Raji (cell line): ENCODE data around the gene GIMAP4.

Source experiments
- POLR2A ChIP-seq: IDR thresholded peaks from 2 replicates; pipeline ENCODE4 v1.6.1; 2011; ENCODE audit warnings: low read depth, low read length, control low read depth; ENCODE audit not compliant: insufficient read depth

Gene GIMAP4

DNA sequence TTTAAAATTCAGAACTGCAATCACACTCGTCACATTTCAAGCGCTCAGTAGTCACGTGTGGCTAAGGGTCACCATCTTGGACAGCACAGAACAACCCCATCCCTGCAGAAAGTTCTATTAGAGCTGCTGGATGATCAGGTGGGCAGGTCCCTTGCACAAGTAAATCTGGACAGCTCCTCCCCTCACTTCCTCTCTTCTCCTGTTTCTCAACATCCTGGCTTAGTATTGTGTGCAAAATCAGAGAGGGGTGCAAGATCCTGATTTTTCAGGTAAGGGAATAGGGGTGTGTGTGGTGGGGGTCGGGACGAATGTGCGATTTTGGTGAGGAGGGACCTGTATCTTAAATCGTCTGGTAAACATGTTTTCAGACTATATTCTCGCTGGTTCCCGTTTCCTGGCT, at the start of gene GIMAP4:
Gene GIMAP4, plus strand, starts transcription at position 222 of the 400 bp plus-strand sequence. CDS start 2,512 bp downstream, outside the sequence.
- no peak for TF ChIP-seq POLR2A

DNA sequence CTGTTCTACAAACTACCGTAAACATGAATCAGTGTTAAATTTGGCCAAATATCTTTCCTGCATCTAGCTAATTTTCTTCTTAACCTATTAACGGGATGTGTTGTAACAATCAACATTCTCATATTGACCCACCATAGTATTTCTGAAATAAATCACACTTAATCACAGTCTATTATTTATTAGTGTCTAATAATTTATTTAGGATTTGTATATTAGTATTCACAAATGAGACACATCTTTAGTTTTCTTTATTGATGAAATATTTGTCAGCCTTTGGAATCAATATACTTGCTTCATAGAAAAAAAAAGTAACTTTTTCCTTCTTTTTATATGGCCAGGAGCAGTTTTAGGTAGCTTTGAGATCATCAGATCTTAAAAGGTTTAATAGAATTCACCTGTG, 47.9 kb upstream of the GIMAP4 start:
- no peak for TF ChIP-seq POLR2A

- no peak for TF ChIP-seq POLR2A
Measured at GRCh38 chr7:150520145-150520544, 47.0 kb upstream of the GIMAP4 start.

GRCh38 chr7:150524018-150524417, 43.2 kb upstream of the GIMAP4 start:
- TF ChIP-seq POLR2A: no peak

DNA sequence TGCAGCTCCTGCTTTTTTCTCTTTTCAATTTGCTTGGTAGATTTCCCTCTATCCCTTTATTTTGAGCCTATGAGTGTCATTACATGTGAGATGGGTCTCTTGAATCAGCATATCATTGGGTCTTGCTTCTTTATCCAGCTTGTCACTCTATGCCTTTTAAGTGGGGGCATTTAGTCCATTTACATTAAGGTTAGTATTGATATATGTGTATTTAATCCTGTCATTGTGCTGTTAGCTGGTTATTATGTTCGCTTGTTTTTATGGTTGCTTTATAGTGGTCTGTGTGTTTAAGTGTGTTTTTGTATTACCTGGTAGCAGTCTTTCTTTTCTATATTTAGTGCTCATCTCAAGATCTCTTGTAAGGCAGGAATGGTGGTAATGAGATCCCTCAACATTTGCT, 35.5 kb upstream of the GIMAP4 start:
- no peak for TF ChIP-seq POLR2A

DNA sequence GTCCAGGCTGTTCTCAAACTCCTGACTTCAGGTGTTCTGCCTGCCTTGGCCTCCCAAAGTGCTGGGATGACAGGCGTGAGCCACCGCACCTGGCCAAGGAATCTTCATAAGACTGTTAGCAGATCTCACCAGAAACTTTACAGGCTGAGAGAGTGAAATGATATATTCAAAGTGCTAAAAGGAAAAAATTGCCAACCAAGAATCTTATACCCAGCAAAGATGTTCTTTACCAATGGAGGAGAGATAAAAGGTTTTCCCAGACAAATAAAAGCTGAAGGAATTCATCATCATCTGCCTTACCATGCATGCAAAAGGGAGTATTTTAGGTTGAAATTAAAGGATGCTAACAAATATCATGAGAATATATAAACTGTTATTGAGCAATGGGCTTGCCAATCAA, 28.9 kb upstream of the GIMAP4 start:
- TF ChIP-seq POLR2A: no peak

- no peak for TF ChIP-seq POLR2A
Measured at GRCh38 chr7:150553163-150553562, 14.0 kb upstream of the GIMAP4 start.

GRCh38 chr7:150556521-150557138, 10.6 kb upstream of the GIMAP4 start:
- TF ChIP-seq POLR2A: no peak

- no peak for TF ChIP-seq POLR2A
Measured at GRCh38 chr7:150560486-150560885, 6.7 kb upstream of the GIMAP4 start.

GRCh38 chr7:150562919-150563318, 4.3 kb upstream of the GIMAP4 start:
- no peak for TF ChIP-seq POLR2A

GRCh38 chr7:150564006-150564405, 3.2 kb upstream of the GIMAP4 start:
- no peak for TF ChIP-seq POLR2A

- no peak for TF ChIP-seq POLR2A
Measured at GRCh38 chr7:150564566-150564965, 2.6 kb upstream of the GIMAP4 start.

GRCh38 chr7:150565239-150565638, 2.0 kb upstream of the GIMAP4 start:
- no peak for TF ChIP-seq POLR2A

DNA sequence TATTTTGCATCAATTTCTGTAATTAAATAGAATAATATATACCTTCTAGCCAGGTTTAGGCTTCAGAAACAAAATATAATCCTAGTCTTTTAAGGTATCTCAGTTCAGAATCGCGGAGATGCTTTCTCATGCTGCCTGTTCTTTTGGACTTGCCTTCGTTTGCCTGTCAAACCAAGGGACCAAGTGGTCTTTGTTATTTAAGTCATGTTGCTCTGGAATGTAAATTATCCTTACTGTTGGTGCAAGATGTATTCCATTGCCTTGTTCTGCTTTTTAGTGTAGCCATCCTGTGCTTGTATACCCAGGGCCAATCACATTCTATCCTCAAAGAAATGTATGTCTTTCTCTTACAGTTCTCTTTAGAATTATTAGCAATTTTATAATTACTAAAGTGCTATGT, 1.1 kb upstream of the GIMAP4 start:
- no peak for TF ChIP-seq POLR2A

DNA sequence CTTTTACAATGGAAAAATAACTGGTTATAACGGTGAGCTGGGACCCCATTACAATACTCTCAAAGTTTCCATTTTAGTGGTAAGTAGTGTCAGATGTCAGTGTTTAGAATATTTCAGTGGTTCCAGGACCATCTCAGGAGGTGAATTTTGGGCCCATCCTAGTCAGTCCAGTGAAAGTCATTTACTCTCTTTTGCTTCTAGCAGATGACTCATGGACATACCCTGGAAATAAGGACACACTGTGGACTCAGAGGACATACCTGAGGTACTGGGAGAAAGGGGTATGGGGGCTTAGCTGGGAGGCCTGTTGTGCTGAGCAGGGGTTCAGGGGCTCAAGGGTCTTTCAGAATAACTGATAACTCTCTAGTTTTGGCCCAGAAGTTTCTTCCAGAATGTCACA, 618 bp upstream of the GIMAP4 start:
- no peak for TF ChIP-seq POLR2A

DNA sequence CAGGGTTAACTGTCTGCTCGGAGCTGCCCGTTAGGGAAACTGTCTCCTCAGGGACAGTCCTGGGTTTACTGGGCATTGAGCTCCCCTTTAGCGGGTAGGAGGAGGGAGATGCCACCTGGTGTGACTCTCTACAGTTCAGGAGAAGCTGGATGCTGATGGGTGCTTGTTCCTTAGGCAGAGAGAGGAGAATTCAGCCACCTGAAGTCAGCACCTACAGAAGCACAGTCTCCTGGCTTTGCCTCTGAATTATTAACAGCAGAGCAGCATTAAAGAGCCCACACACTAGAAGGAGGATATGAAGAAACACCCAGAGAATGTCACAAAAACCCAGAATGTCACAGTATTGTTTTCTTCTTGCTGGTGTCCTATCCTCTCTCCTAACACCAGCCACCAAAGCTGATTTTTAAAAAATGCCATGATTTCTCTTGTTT, 696 bp downstream of the GIMAP4 start:
- no peak for TF ChIP-seq POLR2A

DNA sequence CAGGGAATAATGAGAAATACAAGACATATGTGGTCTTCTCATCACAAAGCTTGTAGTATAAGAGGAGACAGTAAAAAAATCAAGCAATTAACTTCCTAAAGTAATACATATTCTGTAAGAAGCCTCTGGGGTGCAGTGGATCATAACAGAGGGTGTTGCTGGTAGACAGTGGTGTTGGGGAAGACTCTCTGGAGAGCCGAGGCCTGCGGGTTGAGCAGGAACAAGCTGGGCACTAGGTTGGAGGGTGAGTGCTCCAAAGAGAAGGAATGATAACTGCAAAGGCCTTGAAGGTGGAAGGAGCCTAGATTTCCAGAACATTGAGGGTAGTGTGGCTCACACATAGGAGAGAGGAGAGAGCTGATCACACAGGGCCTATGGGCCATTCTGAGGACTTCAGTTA, 1.5 kb downstream of the GIMAP4 start:
- TF ChIP-seq POLR2A: no peak
